NCI-H2171 treated with DMSO at 0.1 percent for 48 hours (cell line): Measurements from ENCODE around the gene MPPED1.

Experiments used
- DNase-seq: peaks from one replicate; lab custom pipeline; 2025; lab: John Stamatoyannopoulos, UW

Gene MPPED1

DNA sequence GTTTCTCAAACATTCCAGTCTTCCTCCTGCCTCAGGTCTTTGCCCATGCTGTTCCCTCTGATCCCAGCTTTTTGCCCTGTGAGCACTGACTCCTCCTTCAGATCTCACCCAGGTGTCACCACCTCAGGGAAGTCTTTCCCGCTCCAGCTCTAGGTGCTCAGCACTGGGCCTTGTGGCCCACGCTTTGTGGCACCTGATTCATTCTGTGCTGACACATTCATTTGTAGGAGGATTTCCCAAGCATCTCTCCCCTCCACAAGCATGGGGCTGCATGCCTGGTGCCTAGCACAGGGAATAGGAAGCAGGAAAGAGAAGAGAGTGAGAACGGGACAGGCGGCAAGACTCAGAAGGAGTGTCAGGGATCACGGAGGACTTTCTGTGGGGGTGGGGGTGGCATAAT is 17.6 kb downstream of the MPPED1 start:
- no peak for DNase-seq

DNA sequence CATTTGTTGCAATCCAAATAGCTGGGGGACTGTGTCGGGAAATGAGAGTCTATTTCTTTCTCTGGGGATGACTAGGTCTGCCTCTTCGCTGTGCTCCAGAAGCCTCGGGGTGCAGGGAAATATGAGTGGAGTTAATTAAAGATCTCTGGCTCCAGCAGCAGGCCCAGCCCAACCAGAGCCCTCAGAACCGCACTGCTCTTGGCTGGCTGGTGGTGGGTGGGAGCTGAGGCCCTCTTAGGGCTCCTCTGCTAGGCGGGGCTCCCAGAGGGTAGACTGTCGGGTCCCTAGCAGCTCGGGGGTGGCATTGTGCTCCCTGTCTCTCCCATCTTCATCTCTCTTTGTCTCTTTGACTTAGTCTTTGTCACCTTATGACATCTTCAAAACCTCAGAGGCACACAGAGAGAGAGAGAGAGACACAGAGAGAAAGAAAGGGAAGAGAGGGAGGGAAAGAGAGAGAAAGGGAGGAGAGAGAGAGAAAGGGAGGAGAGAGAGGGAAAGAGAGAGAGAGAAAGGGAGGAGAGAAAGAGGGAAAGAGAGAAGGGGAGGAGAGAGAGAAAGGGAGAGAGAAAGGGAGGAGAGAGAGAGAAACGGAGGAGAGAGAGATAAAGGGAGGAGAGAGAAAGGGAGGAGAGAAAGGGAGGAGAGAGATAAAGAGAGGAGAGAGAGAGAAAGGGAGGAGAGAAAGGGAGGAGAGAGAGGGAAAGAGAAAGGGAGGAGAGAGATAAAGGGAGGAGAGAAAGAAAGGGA is 20.2 kb downstream of the MPPED1 start:
- no peak for DNase-seq

GRCh38 chr22:43432883-43433415 is 21.1 kb downstream of the MPPED1 start:
- DNase-seq: no peak

DNA sequence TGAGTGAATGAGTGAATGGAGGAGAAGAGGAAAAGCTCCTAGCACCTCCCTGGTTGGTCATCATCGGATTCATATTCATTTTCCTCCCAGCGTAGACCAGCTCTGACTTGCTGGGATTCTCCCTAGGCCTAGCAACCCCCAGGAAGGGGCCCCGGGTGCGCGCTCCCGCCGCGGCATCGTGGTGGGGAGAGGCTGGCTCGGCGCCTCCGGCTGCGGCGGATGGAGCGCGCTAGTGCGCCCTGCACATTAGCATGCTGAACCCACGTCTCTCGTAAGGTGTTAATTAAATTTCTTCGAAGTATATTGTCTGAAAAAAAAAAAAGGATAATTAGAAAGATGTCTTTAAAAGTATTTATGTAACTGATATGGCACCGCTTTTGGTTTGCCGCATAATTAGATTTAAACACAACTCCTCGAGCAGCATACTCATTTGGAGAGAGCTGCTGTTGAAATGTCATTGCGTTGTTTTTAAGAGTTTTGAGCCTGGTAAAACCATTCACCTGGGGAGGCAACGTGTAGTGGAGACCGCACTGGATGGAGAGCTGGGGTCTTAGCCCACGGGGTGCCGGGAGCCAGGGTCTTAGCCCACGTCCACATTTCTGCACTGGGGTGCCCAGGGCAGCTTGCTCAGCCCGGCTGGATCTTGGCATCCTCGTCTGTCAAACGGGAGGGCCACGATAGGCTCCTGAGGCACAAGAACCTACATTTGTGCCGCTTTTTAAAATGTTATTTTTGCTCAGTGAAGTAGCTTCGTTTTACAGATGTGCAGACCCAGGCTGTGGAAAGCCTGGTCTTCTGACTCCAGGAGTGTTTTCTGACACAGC is 21.8 kb downstream of the MPPED1 start:
- no peak for DNase-seq

DNA sequence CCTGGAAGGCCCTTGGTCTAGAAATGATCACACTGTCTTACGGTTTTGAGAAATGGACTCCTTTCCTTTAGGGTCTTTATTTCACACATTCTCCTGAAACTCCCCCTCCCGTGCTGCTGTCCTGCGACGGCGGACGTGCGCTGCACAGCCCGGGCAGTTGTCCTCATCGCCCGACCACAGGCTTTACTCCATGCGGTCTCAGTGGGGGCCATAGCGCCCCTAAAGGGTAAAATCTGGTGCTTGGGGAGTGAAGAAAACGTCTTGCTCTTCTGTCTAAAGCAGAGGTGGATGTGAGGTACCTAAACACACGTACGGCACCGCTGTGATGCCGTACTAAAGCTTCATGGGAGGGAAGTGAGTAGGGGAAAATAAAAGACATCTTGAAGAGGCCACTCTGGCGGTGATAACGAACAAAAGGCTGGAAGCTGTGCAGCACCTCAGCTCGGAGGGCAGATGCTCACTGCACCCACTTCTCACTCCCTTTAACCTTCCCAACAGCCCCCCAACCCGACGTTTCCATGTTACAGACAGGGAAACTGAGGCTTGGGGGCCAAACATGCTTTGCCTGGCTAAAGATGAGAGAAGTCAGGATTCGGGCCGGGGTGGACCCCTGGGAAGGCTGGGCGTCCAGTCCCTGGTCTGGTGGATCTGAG is 22.6 kb downstream of the MPPED1 start:
- no peak for DNase-seq

DNA sequence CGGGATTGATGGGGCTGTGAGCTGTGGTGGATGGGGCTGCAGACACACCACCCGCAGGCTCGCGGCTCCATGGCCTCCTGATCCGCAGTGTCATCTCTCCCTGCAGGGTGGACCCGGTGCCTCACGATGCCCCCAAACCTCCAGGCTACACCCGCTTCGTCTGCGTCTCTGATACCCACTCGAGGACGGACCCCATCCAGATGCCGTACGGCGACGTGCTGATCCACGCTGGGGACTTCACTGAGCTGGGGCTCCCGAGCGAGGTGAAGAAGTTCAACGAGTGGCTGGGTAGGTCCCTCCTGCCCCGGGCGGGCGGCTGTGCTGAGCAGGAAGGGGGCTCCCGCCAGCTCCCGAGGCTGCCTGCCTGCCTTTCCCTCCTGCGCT is 23.1 kb downstream of the MPPED1 start:
- DNase-seq: no peak

DNA sequence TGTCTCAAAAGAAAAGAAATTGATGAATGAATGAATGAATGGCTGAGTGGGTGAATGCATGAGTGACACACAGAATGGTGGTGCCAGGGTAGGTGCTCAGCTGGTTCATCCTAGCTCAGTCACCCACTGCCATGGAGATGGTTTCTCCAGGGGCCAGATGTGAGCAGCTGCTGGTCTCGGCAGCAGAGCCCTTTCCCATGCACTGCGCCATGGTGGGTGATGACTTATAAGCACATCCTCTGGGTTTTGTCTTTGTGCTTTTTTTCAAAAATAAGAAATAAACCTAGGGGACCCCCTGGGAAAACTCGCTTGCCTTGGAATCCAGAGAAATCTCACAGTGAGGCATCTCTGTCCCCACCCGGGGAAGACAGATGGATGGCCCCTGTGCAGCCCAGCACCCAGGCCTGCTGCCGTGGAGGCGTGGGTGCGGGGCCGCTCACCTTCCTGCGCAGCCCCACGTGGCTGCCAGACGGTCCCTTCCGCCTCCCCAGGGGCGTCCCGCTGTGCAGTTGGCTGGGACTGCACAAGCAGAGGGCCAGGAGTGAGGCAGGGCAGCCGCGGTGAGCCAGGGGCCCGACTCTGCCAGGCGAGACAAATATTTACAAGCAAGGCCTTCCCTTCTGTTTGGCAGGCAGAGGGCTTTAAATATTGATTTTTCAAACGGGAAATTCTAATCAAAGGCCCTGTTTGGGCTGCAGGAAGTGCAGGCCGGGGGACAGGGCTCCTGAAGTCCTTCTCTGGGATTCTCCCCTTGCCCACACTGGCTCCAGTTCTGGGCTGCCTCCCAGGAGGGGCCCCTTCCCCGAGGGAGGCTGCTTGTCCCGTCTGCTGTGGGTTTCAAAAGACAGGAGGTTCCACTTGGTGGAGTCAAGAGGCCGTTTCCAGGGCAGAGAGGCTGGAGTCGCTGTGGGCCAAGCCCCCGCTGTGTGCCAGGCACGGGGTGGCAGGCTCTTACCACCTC is 24.3 kb downstream of the MPPED1 start:
- peak; percentile 94 for DNase-seq

DNA sequence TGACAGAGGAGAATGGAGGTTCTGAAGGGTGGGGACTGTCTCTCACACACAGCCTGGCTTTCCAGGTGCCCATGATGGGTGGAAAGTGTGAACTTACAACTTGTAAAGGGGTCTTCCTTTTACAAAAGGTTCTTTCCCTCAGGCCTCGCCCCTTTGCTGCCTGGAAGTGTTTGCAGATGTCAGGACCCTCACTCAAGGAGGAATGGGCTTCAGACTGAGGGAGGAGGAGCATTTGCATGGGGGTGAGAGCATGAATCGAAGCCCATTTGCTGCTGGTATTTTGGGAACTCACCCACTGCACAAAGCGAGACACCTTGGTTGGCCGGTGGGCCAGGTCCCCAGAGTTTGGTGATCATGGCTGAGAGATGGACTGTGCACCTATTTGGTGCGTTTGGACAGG is 25.1 kb downstream of the MPPED1 start:
- no peak for DNase-seq

- DNase-seq: no peak
Measured at GRCh38 chr22:43437871-43438475, 26.2 kb downstream of the MPPED1 start.

DNA sequence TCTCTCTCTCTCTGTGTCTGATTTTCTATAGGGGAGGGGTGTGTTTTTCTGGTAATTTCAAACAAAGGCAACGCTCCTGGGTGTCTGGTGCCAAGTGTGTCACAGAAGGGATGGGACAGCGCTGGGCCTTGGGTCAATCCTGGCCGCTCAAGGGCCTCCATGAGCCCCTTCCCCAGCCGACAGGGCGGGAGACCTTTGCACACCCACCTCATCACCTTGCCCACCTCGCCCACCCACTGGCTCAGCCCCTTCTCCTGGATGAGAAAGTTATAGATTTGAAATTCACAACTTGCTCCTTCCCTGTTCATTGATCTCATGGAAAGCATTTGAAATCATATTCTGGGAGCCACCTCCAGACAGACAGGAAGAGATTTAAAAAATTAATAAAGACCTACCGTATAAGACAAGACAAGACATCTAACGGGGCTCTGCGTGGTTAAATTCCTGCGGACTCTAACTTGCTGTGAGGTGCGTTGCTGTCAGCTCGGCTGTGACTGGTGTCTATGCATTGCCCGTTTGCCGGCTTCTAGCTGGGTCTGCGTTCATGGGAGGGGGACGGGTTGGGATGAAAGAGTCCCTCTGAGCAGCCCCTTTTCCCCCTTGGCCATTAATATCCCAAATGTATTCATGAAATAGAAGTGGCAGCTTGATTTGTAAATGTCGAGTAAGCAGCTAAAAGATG is 27.0 kb downstream of the MPPED1 start:
- DNase-seq: no peak

GRCh38 chr22:43439368-43440103 is 27.7 kb downstream of the MPPED1 start:
- no peak for DNase-seq

GRCh38 chr22:43440104-43440387 is 28.2 kb downstream of the MPPED1 start:
- no peak for DNase-seq

- no peak for DNase-seq
Measured at GRCh38 chr22:43440556-43440955, 28.7 kb downstream of the MPPED1 start.

DNA sequence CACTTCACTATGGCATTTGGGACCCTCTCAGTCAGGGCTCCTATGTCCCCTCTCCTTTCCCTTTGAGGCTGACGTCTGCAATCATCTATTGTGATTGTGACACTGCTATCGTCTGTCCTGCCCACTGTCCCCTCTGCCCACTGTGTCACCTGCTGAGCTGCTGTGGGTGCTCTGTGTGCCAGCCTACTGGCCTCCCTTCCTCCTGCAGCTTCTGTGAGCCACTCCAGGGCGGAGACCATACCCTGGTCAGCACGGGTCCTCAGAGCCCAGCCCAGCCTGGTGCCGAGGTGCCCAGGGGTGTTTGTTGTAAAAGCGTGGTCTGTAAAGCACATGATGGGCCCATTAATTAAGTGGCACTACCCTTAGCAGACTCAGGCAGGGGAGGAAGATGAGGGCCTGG is 29.4 kb downstream of the MPPED1 start:
- no peak for DNase-seq

- no peak for DNase-seq
Measured at GRCh38 chr22:43441751-43442150, 29.9 kb downstream of the MPPED1 start.

DNA sequence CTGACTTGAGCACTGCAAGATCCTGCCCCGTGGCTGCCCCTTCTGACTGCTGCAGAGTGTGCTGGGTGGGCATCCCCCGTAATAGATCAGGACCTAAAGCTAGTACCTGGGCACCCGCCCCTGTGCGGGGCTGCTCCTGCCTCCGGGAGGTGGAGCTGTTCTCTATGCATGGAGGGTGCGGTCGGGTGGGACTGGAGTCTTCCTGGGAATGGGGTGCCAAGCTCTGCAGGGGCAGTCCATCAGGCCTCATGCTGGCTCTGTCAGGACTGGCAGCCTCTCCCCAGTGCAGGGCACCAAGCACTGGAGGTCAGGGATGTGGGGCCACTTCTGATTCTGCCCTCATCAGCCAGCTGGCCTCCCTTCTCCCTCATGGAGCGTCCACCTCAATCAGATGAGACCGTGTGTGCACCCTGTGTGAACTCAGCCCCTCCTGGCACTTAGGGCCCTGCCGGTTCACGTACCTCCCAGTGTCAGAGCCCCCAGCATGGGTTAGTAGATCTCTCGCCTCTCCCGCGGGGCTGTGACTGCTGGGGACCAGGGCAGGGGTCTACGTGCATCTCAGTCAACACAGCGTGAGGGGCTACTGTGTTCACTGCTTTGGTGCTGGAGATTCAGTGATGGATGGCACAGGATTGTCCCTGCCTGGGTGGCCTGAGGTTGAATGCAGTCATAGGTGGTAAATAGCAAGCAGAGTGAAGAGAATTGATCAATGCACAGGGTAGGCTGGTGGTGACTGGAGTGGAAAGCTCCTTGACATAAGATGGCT is 30.8 kb downstream of the MPPED1 start:
- DNase-seq: no peak

DNA sequence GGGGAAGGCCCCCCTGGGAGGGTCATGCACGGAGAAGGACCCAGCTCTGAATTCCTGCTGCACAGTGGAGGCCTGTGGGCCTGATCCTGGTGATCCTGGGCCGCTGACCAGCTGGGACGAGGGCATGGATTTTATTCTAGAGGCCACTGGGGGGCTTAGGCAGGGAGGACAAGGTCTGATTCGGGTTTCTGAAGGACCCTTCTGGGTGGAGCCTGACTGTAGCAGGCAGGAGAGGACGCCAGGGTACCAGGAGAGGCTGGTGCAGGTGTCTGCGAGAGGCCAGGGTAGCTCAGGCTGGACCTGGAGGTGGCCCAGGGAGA is 31.3 kb downstream of the MPPED1 start:
- DNase-seq: no peak

- peak; percentile 68 for DNase-seq
Measured at GRCh38 chr22:43446037-43446803, 34.4 kb downstream of the MPPED1 start.

DNA sequence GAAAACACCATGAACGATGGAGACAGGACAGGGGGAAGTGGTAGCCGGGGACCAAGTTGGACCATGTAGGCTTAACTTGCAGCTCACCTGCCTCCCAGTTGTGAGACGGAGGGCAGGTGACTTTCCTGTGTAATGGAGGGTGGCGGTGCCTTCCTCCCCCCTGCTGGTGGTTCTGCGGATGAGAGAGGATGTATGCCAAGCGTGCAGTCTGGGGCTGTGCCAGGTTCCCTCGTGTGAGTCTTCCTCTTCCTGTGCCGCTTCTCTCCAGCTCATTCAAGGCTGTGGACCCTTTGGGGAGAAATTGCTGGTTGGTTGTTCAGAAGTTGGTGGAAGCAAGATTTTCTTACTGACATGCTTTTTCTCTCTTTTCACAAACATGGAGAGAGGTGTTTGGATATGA is 35.1 kb downstream of the MPPED1 start:
- DNase-seq: peak; percentile 86
